NOMO-1 treated with DMSO at 0.1 percent for 48 hours (cell line): ENCODE data around the gene ZNF709.
"Not testable (repeated sequence)": the region's sequence is repeated elsewhere in the genome, so short reads cannot be mapped to it uniquely, and the experiment has no call there.

Experiments
- DNase-seq: peaks from one replicate; lab custom pipeline; 2025; ENCODE audit not compliant: unreplicated experiment; lab: John Stamatoyannopoulos, UW

The ZNF709 gene

GRCh38 chr19:12484371-12485051, at the start of gene ZNF709:
Gene ZNF709 (minus strand): TSS chr19:12484816. CDS start chr19:12484657, 159 bp downstream.
- no peak for DNase-seq

- DNase-seq: peak; percentile 44
Observed at GRCh38 chr19:12527034-12527836, 42.6 kb upstream of the ZNF709 start.

GRCh38 chr19:12526542-12526941, 41.9 kb upstream of the ZNF709 start:
- no peak for DNase-seq

DNA sequence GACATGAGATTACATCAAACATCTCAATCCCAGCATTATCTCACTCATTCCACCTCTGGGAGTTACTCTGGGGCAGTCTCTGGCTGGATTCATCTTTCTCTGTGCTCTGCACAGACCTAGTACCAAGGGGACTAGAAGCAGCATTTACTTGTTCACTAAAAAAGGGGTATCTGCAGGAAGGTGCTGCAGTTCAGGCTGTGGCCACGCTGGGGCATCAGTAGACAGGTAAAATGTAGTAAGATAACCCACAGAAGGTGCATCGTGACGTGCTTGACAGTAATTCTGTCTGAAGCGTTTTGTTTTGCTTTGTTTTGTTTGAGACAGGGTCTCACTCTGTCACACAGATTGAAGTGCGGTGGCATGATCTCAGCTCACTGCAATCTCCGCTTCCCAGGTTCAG, 37.4 kb upstream of the ZNF709 start:
- DNase-seq: no peak

DNA sequence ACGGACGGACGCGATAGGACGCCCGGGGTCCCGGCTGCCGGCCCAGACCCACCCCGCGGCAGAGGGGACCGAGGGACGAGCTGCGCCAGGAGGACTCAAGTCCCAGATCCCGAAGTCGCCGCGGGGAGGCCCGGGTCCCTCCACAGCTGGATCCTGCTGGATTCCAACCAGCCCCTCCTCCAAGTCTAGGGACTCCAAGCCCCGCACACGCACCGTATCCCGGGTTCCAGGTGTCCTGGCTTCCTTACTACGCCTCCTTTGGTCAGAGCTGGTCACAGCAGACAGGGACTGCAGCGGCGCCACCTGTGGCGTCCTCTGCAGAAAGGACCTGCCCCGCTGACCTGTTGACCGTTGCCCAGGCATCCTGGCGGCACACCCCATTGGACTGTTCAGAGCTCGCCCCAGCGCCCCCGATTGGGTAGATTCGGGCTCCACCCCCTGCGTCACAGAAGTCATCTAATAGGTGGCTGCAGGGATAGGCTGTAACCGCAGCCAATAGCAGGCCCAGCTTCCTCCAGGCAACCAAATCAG, 29.0 kb upstream of the ZNF709 start:
- DNase-seq: no peak

- DNase-seq: no peak
Observed at GRCh38 chr19:12497032-12497431, 12.4 kb upstream of the ZNF709 start.

- no peak for DNase-seq
Observed at GRCh38 chr19:12496480-12496879, 11.9 kb upstream of the ZNF709 start.

- no peak for DNase-seq
Observed at GRCh38 chr19:12495002-12495802, 10.6 kb upstream of the ZNF709 start.

GRCh38 chr19:12494260-12494860, 9.7 kb upstream of the ZNF709 start:
- DNase-seq: no peak

- DNase-seq: not testable (repeated sequence)
Observed at GRCh38 chr19:12486265-12486783, 1.7 kb upstream of the ZNF709 start.

GRCh38 chr19:12485571-12485970, 955 bp upstream of the ZNF709 start:
- DNase-seq: no peak

DNA sequence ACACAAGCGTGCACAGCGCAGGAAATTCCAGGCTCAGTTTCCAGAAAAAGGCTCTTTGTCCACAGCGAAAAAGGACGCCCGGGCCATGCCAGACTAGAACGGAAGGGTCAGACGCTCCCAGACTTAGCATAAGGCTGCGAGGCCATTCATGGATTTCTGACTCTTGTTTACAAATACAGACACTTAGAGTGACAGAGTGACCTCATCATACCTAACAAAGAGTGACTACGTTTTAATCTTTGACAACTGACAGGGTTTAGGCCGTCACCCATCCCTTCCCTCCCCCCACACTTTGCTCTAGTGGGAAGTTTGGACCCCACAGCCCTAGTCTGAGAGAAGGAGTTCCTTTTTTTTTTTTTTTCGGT, 418 bp upstream of the ZNF709 start:
- no peak for DNase-seq

GRCh38 chr19:12484011-12484370, 625 bp downstream of the ZNF709 start:
- DNase-seq: no peak

DNA sequence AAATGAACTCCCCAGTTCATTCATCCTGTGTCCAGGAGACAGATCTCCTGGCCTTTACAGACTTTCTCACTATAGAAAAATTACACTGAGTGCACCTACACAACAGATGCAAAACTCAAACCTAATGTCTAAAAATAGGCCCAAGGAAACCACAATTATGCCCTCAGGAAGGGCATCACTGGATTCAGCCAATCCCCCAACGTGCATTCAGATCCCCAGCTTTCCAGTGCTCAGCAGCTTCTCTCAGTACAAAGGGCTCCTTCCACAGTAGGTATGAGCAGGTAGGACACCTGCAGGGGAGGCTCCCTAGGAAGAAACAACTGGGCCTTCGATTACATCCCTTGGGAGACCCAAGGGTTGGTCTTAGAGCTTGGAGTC, 2.1 kb downstream of the ZNF709 start:
- no peak for DNase-seq

- no peak for DNase-seq
Observed at GRCh38 chr19:12481781-12482508, 2.7 kb downstream of the ZNF709 start.

DNA sequence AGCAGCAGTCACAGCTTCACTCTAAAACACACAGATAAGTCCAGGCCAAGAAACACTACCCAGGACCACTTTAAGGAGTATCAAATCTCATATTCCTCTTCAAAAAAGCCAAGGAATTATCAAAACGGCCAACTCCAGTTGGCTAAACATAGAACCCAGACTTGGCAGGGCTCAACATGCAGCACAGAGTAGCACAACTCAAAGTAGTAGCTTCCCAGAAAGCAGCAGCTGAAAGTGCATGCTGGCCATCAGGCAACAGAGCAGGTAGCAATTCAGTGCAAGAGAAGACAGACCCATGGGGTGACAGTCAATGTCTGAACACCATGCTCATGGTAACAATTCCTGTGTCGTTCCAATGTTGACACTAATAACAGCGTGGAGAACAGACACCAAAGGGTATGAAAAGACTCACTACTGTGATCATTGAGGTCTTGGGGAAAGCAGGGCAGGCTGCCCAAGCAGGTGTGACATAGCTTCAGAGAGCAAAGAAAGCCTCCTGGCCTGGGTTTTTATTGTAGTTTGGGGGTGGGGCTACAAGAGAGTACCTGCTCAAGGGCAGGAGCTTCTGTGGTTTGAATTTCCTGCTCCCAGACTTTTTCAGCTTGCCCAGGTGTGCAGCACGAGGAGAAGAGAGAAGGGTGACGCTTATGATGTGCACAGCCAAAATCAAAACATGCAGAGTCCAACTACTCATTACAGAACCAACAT, 6.2 kb downstream of the ZNF709 start:
- DNase-seq: no peak

- not testable (repeated sequence) for DNase-seq
Observed at GRCh38 chr19:12467651-12468050, 17.0 kb downstream of the ZNF709 start.

DNA sequence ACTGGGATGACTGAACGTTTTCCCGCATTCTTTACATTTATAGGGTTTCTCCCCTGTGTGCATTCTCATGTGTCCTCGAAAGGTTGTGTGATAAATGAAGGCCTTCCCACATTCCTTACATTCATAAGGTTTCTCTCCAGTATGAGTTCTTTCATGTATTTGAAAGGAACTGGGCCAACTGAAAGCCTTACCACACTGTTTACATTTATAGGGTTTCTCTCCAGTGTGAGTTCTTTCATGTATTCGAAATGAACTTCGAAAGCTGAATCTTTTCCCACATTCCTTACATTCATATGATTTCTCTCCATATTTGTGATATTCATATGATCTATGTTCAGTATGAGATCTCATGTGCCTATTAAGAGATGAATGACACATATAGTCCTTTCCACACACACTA, 19.4 kb downstream of the ZNF709 start:
- no peak for DNase-seq

DNA sequence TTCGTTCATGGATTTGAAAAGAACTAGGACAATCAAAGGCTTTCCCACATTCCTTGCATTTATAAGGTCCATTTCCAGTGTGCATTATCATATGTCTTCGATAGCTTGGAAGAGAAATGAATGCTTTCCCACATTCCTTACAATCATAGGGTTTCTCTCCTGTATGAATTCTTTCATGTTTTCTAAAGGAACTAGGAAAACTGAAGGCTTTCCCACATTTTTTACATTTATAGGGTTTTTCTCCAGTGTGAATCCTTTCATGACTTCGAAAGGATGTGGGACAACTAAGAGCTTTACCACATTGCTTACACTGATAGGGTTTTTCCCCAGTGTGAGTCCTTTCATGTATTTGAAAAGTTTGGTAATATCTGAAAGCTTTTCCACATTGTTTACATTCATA, 19.8 kb downstream of the ZNF709 start:
- DNase-seq: no peak

DNA sequence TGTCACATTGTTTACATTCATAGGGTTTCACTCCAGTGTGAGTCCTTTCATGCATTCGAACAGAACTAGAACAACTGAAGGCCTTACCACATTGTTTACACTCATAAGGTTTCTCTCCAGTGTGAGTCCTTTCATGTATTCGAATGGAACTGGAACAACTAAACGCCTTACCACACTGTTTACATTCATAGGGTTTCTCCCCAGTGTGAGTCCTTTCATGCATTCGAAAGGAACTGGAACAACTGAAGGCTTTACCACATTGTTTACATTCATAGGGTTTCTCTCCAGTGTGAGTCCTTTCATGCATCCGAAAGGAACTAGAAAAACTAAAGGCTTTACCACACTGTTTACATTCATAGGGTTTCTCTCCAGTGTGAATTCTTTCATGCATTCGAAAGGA, 20.5 kb downstream of the ZNF709 start:
- not testable (repeated sequence) for DNase-seq
